HG03432 (cell line): ENCODE measurements around the gene AGBL4.
"Not testable (repeated sequence)": the region's sequence is repeated elsewhere in the genome, so short reads cannot be mapped to it uniquely, and the experiment has no call there.

Experiments used
- ATAC-seq: cut with Tn5 transposase; IDR thresholded peaks from one replicate; pipeline ENCODE4 v1.9.1; 2021; ENCODE audit warnings: mild to moderate bottlenecking, moderate library complexity; ENCODE audit not compliant: unreplicated experiment

The AGBL4 gene

GRCh38 chr1:49051647-49052046 lies 972.1 kb downstream of the AGBL4 start:
- no peak for ATAC-seq

GRCh38 chr1:49050041-49050440 lies 973.7 kb downstream of the AGBL4 start:
- no peak for ATAC-seq

- no peak for ATAC-seq
These were observed 975.6 kb downstream of the AGBL4 start for GRCh38 chr1:49048188-49048587.

GRCh38 chr1:49046305-49046704 lies 977.4 kb downstream of the AGBL4 start:
- no peak for ATAC-seq

GRCh38 chr1:49045371-49045770 lies 978.4 kb downstream of the AGBL4 start:
- ATAC-seq, result no peak

GRCh38 chr1:49036700-49037099 lies 987.1 kb downstream of the AGBL4 start:
- ATAC-seq, result no peak

GRCh38 chr1:49028396-49028795 lies 995.4 kb downstream of the AGBL4 start:
- ATAC-seq, result no peak

GRCh38 chr1:49026230-49026811 lies 997.4 kb downstream of the AGBL4 start:
- ATAC-seq, result no peak

GRCh38 chr1:49016030-49016977 lies 1007.5 kb downstream of the AGBL4 start:
- ATAC-seq, result no peak

- no peak for ATAC-seq
These were observed 1010.7 kb downstream of the AGBL4 start for GRCh38 chr1:49013079-49013478.

GRCh38 chr1:49002981-49003380 lies 1020.8 kb downstream of the AGBL4 start:
- ATAC-seq, result not testable (repeated sequence)

GRCh38 chr1:48999321-48999720 lies 1024.4 kb downstream of the AGBL4 start:
- ATAC-seq, result no peak

- ATAC-seq, result no peak
These were observed 1027.4 kb downstream of the AGBL4 start for GRCh38 chr1:48996311-48996710.

GRCh38 chr1:48988633-48989197 lies 1035.0 kb downstream of the AGBL4 start:
- no peak for ATAC-seq

- no peak for ATAC-seq
These were observed 1043.8 kb downstream of the AGBL4 start for GRCh38 chr1:48979940-48980339.

- ATAC-seq, result no peak
These were observed 1045.3 kb downstream of the AGBL4 start for GRCh38 chr1:48978413-48978812.

GRCh38 chr1:48977273-48977672 lies 1046.5 kb downstream of the AGBL4 start:
- no peak for ATAC-seq

- no peak for ATAC-seq
These were observed 1053.8 kb downstream of the AGBL4 start for GRCh38 chr1:48969971-48970370.

- ATAC-seq, result no peak
These were observed 1056.4 kb downstream of the AGBL4 start for GRCh38 chr1:48967318-48967717.

GRCh38 chr1:48966583-48966982 lies 1057.2 kb downstream of the AGBL4 start:
- ATAC-seq, result no peak

- no peak for ATAC-seq
These were observed 1063.4 kb downstream of the AGBL4 start for GRCh38 chr1:48960320-48960719.

- no peak for ATAC-seq
These were observed 1068.0 kb downstream of the AGBL4 start for GRCh38 chr1:48955774-48956173.
